ENCODE data around the gene GIT2.

The GIT2 gene

DNA sequence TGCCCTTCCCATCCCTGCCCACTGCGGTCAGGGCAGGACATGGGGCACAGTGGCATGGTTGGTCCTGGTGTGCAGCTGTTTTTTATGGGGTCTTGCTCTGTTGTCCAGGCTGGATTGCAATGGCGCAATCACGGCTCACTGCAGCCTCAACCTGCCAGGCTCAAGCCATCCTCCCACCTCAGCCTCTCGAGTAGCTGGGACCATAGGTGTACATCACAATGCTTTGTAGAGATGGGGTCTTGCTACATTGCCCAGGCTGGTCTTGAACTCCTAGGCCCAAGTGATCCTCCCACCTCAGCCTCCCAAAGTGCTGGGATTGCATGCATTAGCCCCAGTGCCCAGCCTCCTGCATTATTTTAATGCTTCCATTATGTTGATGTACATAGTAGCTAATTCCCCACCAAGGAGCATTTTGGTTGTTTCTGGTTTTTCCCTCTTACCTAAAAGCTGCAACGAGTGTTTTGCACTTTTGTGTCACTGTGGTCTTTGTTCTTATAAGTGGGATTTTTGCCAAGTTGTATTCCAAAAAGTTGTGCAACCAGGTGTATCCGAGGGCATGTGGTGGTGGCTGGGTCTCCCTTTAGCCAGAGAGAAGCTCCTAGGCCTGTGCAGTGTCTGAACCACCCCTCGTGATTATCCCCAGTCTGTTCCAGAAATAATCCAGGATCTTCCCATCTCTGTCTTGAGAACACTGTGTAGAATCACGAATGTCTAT lies 85.8 kb downstream of the GIT2 start:
- H3K4me3 ChIP-seq (ENCODE audit: low read length): no peak overlapping the region
- no peaks in the 10 kb centered on the region for H3K9me3 ChIP-seq (replicated peaks; ENCODE audit: insufficient read depth, low read length)
- H3K79me2 ChIP-seq (ENCODE audit: low read length): no peaks in the 10 kb centered on the region
- TF ChIP-seq EZH2phosphoT487 (IDR thresholded peaks at IDR 0.05; ENCODE audit: low read length) (no peak), CTCF (IDR thresholded peaks at IDR 0.05; ENCODE audit: low read length) (no peak), EZH2 (optimal IDR thresholded peaks at IDR 0.05; ENCODE audit: low read depth, low read length) (no peak)
- no peak for DNase-seq
- H3K4me1 ChIP-seq (ENCODE audit: low read length): no peaks in the 10 kb centered on the region
- H3K27me3 ChIP-seq (replicated peaks; ENCODE audit: insufficient read depth, low read length): no peaks in the 10 kb centered on the region
- no peaks in the 10 kb centered on the region for H3F3A ChIP-seq (ENCODE audit: insufficient read depth, low read length)
- H3K9ac ChIP-seq (ENCODE audit: low read length): no peak overlapping the region
- no peak overlapping the region for H3K4me2 ChIP-seq (ENCODE audit: low read depth, low read length)
- no peaks in the 10 kb centered on the region for H3K9me2 ChIP-seq (replicated peaks; ENCODE audit: insufficient read depth, low read length)
- H4K20me1 ChIP-seq (ENCODE audit: insufficient read depth, low read length): no peaks in the 10 kb centered on the region
- no peak overlapping the region for H3K27ac ChIP-seq (ENCODE audit: low read length)
- no peaks in the 10 kb centered on the region for H3K36me3 ChIP-seq (replicated peaks; ENCODE audit: insufficient read depth, low read length)
- no peak overlapping the region for H2AFZ ChIP-seq (ENCODE audit: low read length)

DNA sequence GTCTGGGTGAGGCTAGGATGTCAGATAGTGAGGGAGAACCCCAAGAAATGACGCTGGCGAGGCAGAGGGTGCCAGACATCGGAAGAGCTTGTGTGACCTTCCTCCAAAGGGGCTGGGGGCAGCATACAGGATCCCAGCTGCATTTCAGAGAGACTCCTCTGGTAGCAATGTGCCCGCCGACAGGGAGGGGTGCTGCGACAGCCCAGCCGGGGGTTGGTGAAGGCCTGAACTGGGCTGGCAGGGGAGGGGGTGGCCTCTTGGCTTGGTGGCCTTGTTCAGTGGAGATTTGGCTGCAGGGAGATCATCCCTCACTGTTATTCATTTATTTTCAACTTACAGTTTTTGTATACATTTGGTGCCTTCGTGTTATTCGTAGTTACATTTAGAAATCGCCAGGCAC lies 90.9 kb downstream of the GIT2 start:
- Histone ChIP-seq H3K36me3 (replicated peaks; ENCODE audit: insufficient read depth, low read length) (no peaks in the 10 kb centered on the region), H3K4me3 (ENCODE audit: low read length) (no peak overlapping the region), H3K4me1 (ENCODE audit: low read length) (no peaks in the 10 kb centered on the region), H3K79me2 (ENCODE audit: low read length) (peaks cover 27% of the 10 kb centered on the region), H3K4me2 (ENCODE audit: low read depth, low read length) (no peak overlapping the region), H2AFZ (ENCODE audit: low read length) (no peak overlapping the region), H3F3A (ENCODE audit: insufficient read depth, low read length) (no peaks in the 10 kb centered on the region), H3K27me3 (replicated peaks; ENCODE audit: insufficient read depth, low read length) (no peaks in the 10 kb centered on the region), H3K27ac (ENCODE audit: low read length) (no peak overlapping the region), H4K20me1 (ENCODE audit: insufficient read depth, low read length) (no peaks in the 10 kb centered on the region), H3K9me2 (replicated peaks; ENCODE audit: insufficient read depth, low read length) (no peaks in the 10 kb centered on the region), H3K9ac (ENCODE audit: low read length) (no peak overlapping the region), H3K9me3 (replicated peaks; ENCODE audit: insufficient read depth, low read length) (no peaks in the 10 kb centered on the region)
- no peak for DNase-seq
- TF ChIP-seq CTCF (IDR thresholded peaks at IDR 0.05; ENCODE audit: low read length) (no peak), EZH2 (optimal IDR thresholded peaks at IDR 0.05; ENCODE audit: low read depth, low read length) (no peak), EZH2phosphoT487 (IDR thresholded peaks at IDR 0.05; ENCODE audit: low read length) (no peak)

- H3K9me2 ChIP-seq (replicated peaks; ENCODE audit: insufficient read depth, low read length): no peaks in the 10 kb centered on the region
- H3K79me2 ChIP-seq (ENCODE audit: low read length): peaks cover 29% of the 10 kb centered on the region
- H3K9me3 ChIP-seq (replicated peaks; ENCODE audit: insufficient read depth, low read length): no peaks in the 10 kb centered on the region
- no peak overlapping the region for H3K27ac ChIP-seq (ENCODE audit: low read length)
- H3K4me1 ChIP-seq (ENCODE audit: low read length): no peaks in the 10 kb centered on the region
- no peak overlapping the region for H3K4me2 ChIP-seq (ENCODE audit: low read depth, low read length)
- no peak overlapping the region for H3K9ac ChIP-seq (ENCODE audit: low read length)
- H3K4me3 ChIP-seq (ENCODE audit: low read length): no peak overlapping the region
- H3K36me3 ChIP-seq (replicated peaks; ENCODE audit: insufficient read depth, low read length): no peaks in the 10 kb centered on the region
- no peaks in the 10 kb centered on the region for H4K20me1 ChIP-seq (ENCODE audit: insufficient read depth, low read length)
- H2AFZ ChIP-seq (ENCODE audit: low read length): no peak overlapping the region
- no peak for TF ChIP-seq EZH2phosphoT487 (IDR thresholded peaks at IDR 0.05; ENCODE audit: low read length)
- no peak for TF ChIP-seq EZH2 (optimal IDR thresholded peaks at IDR 0.05; ENCODE audit: low read depth, low read length)
- TF ChIP-seq CTCF (IDR thresholded peaks at IDR 0.05; ENCODE audit: low read length): no peak
- H3K27me3 ChIP-seq (replicated peaks; ENCODE audit: insufficient read depth, low read length): no peaks in the 10 kb centered on the region
- DNase-seq: no peak
- H3F3A ChIP-seq (ENCODE audit: insufficient read depth, low read length): no peaks in the 10 kb centered on the region
Observed at GRCh38 chr12:109902891-109903418, 93.2 kb downstream of the GIT2 start.

Measured in MM.1S (cell line).